CD4-positive, alpha-beta T cell treated with Interleukin-4 for 4 hours (primary cell): ENCODE data around the gene CPA3.

Source experiments
- DNase-seq: peaks from one replicate; pipeline ENCODE4 v3.0.0-alpha.2; 2020

CPA3 gene

DNA sequence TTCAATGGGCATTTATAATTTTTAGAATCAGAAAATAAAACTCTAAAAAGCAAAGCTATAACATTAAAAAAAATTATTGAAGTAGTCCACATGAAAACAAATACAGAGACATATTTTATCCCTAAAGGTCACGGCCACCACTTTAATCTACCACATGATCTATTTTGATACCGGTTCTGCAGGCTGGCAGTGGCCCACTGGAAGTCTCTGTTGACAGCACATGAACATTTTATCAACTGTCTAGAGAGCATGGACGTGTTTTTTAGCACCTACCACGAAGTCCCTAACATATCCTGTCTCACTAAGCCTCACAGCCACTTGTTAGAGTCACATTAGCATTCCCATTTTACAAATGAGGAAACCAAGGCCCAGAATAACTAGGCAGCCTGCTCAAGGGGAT, 1.8 kb upstream of the CPA3 start:
- no peak for DNase-seq

DNA sequence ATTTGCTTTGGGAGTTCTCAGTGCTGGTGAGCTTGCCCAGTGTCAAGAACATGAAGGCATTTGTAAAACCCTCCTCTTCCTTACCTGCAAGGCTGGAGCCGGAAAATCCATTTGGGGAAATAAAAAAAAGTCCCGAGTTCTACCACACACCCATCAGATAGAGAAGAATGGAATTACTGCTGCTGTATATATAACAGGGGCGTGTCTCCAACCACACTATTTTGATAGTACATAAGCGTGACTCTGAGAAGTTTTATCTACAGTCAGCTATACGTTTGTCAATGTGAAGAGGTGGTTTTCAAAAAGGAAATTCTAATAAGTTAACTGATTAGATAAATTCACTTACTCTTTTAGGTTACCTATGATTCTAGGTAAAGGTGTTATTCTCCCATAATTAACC, 1.3 kb upstream of the CPA3 start:
- no peak for DNase-seq

DNA sequence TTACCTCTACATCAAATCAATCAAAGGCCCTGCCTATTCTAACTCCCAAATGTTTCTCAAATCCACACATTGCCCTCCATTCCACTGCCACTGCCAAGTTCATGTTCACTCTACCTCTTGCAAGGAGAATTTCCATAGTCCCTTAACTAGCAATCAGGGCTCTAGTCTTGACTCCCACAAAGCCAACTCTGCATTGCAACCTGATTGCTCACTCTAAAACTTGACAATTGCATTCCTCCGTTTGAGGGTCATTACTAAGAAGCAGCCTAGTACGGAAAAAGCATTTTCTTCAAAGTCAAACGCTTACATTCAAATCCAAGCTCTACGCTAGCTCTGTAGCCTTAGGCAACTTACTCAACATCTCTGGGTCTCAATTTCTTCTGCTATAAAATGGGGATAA, 1.2 kb downstream of the CPA3 start:
- DNase-seq = no peak

DNA sequence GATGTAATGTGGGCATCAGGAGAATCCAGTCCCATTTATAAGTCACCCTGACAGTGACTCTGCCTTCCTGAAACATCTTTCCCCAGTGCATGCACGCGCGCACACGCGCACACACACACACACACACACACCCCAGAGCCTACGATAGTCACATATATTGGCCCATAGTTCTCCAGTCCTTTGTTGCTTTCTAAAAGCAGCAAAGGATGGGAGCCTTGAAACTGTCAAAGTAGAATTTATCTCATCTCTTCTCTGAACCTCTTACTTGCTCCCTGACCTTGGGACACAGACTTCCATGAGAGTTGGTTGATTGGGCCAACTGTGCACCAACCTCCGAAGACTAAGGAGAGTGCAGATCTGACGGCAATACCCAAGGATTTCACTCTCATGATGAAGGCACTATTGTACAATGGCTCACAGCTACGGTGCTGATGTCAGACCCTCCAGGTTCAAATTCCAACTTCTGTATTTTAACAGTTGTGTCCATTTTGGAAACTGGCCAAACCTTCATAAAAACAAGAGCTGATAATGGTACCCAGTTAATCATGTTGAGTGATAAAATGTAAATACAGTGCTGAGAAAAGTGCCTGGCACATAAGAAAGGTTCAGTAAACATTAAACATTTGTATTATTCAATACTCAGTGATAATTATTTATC, 8.3 kb downstream of the CPA3 start:
- no peak for DNase-seq

- no peak for DNase-seq
These were observed 8.9 kb downstream of the CPA3 start for GRCh38 chr3:148873977-148874376.

GRCh38 chr3:148878095-148878494, 13.0 kb downstream of the CPA3 start:
- no peak for DNase-seq

GRCh38 chr3:148879256-148879655, 14.2 kb downstream of the CPA3 start:
- DNase-seq = no peak

DNA sequence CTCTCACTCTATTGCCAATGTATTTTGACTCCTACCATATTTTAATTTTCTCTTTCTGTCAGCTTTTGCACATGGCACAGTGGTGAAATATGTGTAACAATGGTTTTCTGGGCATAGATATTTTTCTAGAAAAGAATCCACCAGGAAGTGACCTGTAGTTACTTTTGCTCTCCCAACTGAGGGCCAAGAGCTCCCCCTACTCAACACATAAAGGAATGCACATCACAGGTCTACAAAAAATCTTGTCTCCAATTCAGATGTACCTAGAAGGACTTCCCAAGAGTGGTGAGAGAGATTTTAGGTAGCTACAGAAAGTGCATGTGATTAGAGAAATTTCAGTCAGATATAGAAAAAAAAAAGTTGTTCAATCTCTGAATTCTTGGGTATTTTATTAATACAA, 15.6 kb downstream of the CPA3 start:
- no peak for DNase-seq

DNA sequence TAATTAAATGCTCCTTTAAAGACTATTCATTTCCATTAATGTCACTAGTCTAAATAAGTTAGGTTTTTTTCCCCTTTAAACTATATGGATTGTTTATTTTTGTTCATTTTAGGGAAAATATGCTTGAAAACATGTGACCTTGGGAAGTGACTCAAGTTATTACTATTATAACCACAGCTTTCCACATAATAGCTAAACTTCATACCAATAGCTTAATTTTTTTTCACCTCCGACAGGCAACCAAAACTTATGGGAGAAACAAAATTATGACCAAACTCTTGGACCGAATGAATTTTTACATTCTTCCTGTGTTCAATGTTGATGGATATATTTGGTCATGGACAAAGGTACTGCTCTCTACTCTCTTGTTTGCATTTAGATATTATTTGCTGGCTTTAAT, 16.2 kb downstream of the CPA3 start:
- no peak for DNase-seq

DNA sequence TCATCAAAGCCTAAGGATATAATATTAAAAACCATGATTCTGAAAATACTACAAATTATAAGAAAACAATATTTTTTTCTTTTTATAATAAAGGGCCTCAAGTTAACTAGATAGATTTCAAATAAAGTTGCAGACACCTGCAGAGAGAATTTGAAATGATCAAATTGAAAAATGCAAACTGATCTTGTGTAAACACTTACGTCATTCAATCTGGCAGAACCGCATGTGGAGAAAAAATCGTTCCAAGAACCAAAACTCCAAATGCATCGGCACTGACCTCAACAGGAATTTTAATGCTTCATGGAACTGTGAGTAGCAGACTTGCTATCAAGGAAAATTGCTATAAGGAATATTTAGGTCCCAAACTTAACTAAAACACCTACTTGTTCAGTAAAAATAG, 17.2 kb downstream of the CPA3 start:
- DNase-seq = no peak

DNA sequence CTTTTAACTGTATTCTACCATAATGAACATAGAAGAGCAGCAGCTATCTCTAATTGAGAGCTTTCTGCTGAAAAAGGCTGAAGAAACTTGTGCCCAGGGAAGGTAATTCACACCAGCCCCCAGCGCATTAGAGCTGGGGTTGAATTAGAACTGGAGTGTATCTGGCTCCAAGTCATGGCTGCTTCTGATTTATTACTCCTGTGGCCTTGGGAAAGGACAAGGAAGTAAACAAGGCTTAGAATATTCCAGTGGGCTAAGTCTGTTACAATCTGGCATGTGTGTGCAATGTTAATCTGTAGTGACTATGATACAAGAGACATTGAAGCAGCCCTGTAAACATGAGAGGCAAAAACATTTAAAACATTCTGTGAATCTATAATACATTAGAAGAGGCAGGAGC, 18.1 kb downstream of the CPA3 start:
- DNase-seq = no peak

- no peak for DNase-seq
These were observed 19.2 kb downstream of the CPA3 start for GRCh38 chr3:148884261-148884660.

DNA sequence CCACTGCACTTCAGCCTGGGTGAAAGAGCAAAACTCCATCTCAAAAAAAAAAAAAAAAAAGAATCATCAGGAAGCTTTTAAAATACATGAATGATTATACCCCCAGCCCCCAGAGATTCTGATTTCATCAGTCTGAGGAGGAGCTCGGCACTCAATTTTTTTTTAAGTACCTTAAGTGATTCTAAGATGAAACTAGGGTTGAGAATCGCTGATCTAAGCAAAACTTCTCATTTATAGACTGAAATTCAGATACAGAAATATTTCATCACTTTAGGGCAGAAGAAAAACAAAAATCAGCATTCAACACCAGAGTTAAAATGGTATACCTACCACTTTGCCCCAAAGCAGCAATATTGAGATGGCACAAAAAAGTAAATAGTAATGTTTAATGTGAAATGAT, 24.7 kb downstream of the CPA3 start:
- DNase-seq = no peak

GRCh38 chr3:148896062-148896461, 31.0 kb downstream of the CPA3 start:
- DNase-seq = no peak

- DNase-seq = no peak
These were observed 37.1 kb downstream of the CPA3 start for GRCh38 chr3:148901987-148902791.

DNA sequence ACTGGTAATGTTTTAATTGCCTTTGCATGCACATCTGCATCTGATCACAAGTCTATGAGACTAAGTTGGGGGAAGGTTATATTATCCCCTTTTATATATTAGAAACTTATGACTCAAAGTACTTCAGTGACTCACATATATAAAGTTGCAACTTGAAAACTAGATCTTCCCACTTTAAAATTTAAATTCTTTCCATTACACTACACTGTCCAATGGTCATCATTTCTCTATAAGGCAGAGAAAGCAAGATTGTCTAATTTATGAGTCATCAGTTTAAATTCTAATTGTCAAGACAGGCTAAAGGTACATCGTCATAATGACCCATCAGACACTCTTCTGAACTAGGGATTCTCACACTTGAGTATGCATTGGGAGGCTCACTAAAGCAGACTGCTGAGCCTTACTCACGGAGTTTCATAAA, 37.9 kb downstream of the CPA3 start:
- DNase-seq = no peak

- DNase-seq = no peak
These were observed 38.8 kb downstream of the CPA3 start for GRCh38 chr3:148903941-148904340.

- no peak for DNase-seq
These were observed 41.6 kb downstream of the CPA3 start for GRCh38 chr3:148906667-148907066.

GRCh38 chr3:148911173-148911572, 46.1 kb downstream of the CPA3 start:
- no peak for DNase-seq

GRCh38 chr3:148911592-148911991, 46.5 kb downstream of the CPA3 start:
- DNase-seq = no peak

DNA sequence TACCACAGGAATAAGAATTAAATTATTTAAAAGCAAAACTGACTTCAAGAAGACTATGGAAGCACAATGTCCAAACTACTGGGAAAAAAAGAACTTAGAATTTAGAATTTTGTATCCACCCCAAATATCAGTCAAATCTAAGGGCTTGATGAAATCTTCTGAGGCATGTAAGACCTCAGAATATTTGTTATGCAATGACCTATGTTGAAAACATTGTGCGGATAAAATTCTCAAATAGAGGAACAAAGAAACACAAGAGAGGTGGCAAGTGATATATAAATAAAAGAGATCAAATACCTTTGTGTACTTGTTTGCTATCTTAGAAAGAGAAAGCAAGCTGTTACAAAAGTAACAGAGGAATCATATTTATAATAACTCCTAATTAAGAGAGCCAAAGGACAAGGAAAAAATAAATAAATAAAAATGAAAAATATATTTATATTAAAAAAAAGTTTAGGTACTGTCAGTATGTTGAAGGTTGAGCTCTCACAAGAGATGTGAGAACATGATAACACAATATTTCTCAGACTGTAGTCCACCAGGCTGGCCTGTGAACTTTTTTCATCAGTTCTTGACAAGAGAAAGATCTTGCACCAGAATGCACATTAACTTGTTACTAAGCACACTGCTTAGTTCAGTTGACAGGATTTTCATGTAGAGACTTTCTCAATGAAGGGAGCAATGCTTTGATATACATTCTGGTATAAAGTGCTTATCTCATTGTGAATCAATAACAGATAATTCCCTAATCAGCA, 50.0 kb downstream of the CPA3 start:
- no peak for DNase-seq

DNA sequence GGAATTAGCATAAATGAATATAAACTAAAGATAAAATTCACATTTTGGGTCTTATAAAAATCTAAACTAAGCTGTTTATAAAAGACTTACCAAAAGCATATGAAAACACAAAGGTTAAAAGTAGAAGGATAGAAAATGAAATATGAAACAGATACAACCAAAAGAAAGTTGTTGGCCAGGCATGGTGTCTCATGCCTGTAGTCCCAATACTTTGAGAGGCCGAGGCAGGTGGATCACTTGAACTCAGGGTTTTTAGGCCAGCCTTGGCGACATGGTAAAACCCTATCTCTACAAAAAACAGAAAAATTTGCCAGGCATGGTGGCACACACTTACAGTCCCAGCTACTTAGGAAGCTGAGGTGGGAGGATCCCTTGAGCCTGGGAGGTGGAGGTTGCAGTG, 51.0 kb downstream of the CPA3 start:
- no peak for DNase-seq

DNA sequence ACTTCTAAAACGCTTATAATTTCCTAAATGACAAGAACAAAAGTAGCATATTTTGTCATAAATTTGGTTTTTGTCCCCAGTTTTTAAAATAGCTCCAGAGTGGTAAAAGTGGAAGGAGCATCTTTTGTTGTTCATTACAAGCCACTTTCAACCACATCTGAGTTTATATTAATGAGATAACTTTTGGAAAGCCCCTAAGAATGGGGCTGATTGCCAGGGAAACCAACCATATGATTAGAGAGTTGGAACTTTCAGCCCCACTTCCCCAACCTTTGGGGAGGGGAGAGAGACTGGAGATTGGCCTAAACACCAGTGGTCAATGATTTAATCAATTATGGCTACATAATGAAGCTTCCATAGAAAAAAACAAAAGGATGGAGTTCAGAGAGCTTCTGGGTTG, 57.4 kb downstream of the CPA3 start:
- DNase-seq = no peak

DNA sequence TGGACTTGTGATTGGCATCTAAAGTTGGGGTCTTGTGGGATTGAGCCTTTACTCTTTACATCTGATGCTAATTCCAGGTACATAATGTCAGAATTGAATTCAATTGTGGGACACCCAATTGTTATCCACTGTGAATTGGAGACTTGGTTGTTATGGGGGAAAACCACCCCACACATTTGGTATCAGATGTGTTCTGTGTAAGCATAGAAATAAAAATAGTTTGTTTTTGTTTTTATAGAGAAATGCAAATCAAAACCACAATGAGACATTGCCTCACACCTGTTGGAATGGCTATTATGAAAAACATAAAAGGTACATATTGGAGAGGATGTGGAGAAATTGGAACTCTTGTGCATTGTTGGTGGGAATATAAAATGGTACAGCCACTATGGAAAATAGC, 58.5 kb downstream of the CPA3 start:
- no peak for DNase-seq
